A549 treated with CpdA at 1 μM for 4 hours (cell line): ENCODE measurements around the gene B4GAT1. TPM values are rescaled to one million over a fixed set of nuclear protein-coding genes. Genes with fewer than 3 reads are reported as not detected.

ENCODE experiments used
- total RNA-seq: library from RNA; stranded (reverse); fragments of 200-300 nt; extraction: Qiagen RNA extraction; gene quantifications from 5 replicates; pipeline ENCODE4 v1.2.3, GENCODE V29; 2022; ENCODE audit warnings: low read depth

B4GAT1 gene
- 14.6 to 20.9 TPM (median 18.5 TPM) in 5 replicates for total RNA-seq

DNA sequence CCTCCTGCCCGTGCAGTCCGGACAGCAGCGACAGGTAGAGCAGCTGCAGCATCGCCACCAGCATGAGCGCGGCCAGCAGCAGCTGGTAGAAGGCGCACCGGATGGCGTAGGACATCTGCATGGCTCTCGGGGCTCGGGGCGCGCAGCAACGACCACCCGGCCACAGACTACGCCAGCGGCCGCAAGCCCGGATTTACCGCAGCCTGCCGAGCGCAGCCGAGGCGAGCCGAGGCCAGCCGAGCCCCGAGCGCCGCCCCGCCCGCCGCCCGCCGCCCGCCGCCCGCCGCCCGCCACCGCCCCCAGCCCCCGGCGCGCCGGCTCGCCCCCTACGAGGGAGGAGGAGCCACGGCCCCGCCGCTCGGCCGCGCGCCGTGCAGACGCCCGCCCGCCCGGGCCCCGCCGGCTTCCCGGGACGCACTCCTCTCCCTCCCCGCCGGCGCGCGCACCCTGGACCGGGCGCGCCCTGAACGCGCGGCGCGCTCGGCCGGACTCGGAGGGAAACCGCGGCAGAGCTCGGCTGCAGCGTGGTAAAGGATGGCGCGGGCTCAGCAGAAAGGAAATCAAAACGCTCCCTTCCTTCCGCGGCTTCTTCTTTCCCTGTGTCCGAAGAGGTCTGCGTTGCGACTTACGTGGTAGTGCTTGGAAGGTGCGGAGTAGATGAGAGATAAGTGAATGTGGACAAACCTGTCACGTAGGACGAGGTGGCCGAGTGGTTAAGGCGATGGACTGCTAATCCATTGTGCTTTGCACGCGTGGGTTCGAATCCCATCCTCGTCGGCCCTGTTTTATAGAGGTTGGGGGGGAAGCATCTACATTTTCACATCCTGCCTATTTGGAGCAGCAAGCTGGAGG, at the start of gene B4GAT1:
Gene B4GAT1 (minus strand): TSS at position 205 of the 852 bp plus-strand sequence. CDS start 84 bp downstream, at position 121.

DNA sequence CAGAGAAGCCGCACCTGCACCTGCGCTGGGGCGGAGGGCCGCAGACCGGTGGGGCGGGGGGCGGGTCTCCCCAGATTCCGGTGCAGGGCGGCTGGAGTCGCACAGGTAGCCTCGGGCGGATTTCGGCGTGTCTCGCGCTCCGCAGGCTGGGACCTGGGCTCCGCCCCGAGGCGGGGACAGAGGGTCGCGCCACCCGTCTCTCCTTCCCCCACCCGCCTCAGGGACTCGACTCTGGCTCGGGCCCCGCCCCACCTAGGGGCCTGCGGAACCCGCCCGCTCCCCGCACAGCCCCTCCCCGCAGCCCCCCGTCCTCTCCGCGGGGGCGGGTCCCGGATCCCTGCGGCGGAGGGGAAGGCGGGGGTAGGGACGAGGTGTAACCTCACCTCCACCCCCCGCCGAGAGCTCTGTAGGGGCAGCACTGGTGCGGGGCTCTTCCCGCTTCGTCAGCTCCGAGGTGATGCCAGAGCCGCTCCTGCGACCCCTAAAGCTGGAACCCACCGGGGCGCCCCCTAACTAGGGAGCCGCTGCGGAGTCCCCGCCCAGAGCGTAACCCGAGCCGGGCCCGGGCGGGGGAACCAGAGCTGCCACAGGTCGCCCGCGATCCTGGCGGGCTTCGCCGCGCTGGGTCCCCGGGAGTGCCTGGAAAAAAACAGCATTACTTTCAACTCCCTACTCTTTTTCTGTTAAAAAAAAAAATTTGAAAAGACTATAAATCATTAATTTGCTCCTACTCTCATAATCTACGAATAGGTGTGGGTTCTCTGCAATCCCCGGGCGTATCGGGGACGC, 24.4 kb upstream of the B4GAT1 start, which contains the start of gene SLC29A2:
Gene SLC29A2 (minus strand): TSS at position 134 of the 789 bp plus-strand sequence. CDS start 169 bp downstream, outside the sequence.

GRCh38 chr11:66344550-66345315, 2.7 kb downstream of the B4GAT1 start, which contains the start of gene BRMS1:
BRMS1 (minus strand) TSS chr11:66345104; CDS start chr11:66342234, 2,870 bp downstream.

GRCh38 chr11:66336234-66337102, 11.0 kb downstream of the B4GAT1 start, which contains the start of gene RIN1:
RIN1 (minus strand) TSS chr11:66336434; CDS start chr11:66336402, 32 bp downstream.

DNA sequence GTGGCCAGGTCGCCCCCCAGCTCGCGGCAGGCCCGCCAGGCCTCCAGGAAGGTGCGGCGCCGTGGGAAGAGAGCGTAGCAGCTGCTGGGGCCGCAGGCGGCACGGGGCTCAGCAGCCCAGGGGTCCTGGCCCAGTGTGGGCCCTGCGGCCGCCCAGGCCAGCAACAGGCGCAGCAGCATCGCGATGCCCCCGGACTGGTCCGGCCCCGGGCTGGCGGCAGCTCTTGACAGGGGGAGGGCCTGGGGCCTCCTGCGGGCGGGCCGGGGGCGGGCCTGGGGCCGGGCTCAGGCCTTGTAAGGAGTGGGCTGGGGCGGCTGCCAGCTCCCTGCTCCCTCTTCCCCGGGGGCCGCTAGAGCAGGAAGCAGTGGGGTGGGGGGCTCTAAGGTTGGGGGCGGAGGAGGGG, 30.6 kb downstream of the B4GAT1 start, which contains the start of gene CD248:
Gene CD248 (minus strand): TSS at position 196 of the 403 bp plus-strand sequence. CDS start 17 bp downstream, at position 179.

Other genes with a start within 250 kb of the B4GAT1 start
- gene KLC2, start 89.9 kb downstream of the B4GAT1 start, total RNA-seq, result 35.4 to 46.5 TPM (median 41.2 TPM) in 5 replicates
- gene RAB1B, start 79.0 kb downstream of the B4GAT1 start, total RNA-seq, result 122 to 151 TPM (median 148 TPM) in 5 replicates
- gene CNIH2, start 69.5 kb downstream of the B4GAT1 start, total RNA-seq, result 0.89 to 3.1 TPM (median 2.1 TPM) in 5 replicates
- 79.2 to 122 TPM (median 116 TPM) in 5 replicates for gene YIF1A, start 58.5 kb downstream of the B4GAT1 start, total RNA-seq
- gene TMEM151A, start 55.7 kb downstream of the B4GAT1 start, total RNA-seq, result 1.9 to 3.8 TPM (median 3.5 TPM) in 5 replicates
- not detected in 5 replicates for gene CD248, start 30.6 kb downstream of the B4GAT1 start, total RNA-seq
- 28.6 to 42.5 TPM (median 39.3 TPM) in 5 replicates for gene RIN1, start 11.2 kb downstream of the B4GAT1 start, total RNA-seq
- gene BRMS1, start 2.5 kb downstream of the B4GAT1 start, total RNA-seq, result 82.1 to 102 TPM (median 91.1 TPM) in 5 replicates
- 3.2 to 5.0 TPM (median 4.5 TPM) in 5 replicates for gene SLC29A2, start 24.1 kb upstream of the B4GAT1 start, total RNA-seq
- not detected in 5 replicates for gene NPAS4, start 73.4 kb upstream of the B4GAT1 start, total RNA-seq
- 82.6 to 118 TPM (median 108 TPM) in 5 replicates for gene MRPL11, start 91.2 kb upstream of the B4GAT1 start, total RNA-seq
- 4.2 to 6.4 TPM (median 4.6 TPM) in 5 replicates for gene PELI3, start 119.3 kb upstream of the B4GAT1 start, total RNA-seq
- 47.5 to 58.9 TPM (median 55.8 TPM) in 5 replicates for gene DPP3, start 132.8 kb upstream of the B4GAT1 start, total RNA-seq
- gene BBS1, start 163.0 kb upstream of the B4GAT1 start, total RNA-seq, result 7.7 to 11.2 TPM (median 9.1 TPM) in 5 replicates
- gene ZDHHC24, start 198.4 kb upstream of the B4GAT1 start, total RNA-seq, result 7.1 to 14.3 TPM (median 12.0 TPM) in 5 replicates
- gene ACTN3, start 199.3 kb upstream of the B4GAT1 start, total RNA-seq, result 0.01 TPM in 1 of 5 replicates, not detected in the others
- 28.6 to 39.6 TPM (median 34.1 TPM) in 5 replicates for gene CTSF, start 221.0 kb upstream of the B4GAT1 start, total RNA-seq
- 0.51 to 0.89 TPM (median 0.69 TPM) in 5 replicates for gene CCDC87, start 245.4 kb upstream of the B4GAT1 start, total RNA-seq
- gene CCS, start 245.6 kb upstream of the B4GAT1 start, total RNA-seq, result 24.2 to 30.2 TPM (median 26.9 TPM) in 5 replicates